Measurements from ENCODE around the gene AOPEP.

GRCh38 chr9:94783928-94784327 is 57.4 kb downstream of the AOPEP start:
- no peak for TF ChIP-seq EP300 (IDR thresholded peaks at IDR 0.05)
- TF ChIP-seq, protein P1, sequence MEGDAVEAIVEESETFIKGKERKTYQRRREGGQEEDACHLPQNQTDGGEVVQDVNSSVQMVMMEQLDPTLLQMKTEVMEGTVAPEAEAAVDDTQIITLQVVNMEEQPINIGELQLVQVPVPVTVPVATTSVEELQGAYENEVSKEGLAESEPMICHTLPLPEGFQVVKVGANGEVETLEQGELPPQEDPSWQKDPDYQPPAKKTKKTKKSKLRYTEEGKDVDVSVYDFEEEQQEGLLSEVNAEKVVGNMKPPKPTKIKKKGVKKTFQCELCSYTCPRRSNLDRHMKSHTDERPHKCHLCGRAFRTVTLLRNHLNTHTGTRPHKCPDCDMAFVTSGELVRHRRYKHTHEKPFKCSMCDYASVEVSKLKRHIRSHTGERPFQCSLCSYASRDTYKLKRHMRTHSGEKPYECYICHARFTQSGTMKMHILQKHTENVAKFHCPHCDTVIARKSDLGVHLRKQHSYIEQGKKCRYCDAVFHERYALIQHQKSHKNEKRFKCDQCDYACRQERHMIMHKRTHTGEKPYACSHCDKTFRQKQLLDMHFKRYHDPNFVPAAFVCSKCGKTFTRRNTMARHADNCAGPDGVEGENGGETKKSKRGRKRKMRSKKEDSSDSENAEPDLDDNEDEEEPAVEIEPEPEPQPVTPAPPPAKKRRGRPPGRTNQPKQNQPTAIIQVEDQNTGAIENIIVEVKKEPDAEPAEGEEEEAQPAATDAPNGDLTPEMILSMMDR (IDR thresholded peaks at IDR 0.05), result no peak
- TF ChIP-seq POLR2A (IDR thresholded peaks at IDR 0.05), result no peak
- TF ChIP-seq POLR2AphosphoS5 (IDR thresholded peaks at IDR 0.05), result no peak

All from suprapubic skin (tissue), 4 donors.